Measurements from ENCODE around the gene AMELX. TPM values are rescaled to one million over a fixed set of nuclear protein-coding genes. Genes with fewer than 3 reads are reported as not detected.

Gene AMELX
- total and polyA plus RNA-seq, 2 of the 13 experiments (the other 11 are each of a cell fraction or from before 2014, with no cell fraction given), result not detected

- TF ChIP-seq BHLHE40 (IDR thresholded peaks at IDR 0.05; ENCODE audit: low read length) (no peak), SRSF4 (IDR thresholded peaks at IDR 0.05; ENCODE audit: low read depth, low read length, poor library complexity, severe bottlenecking) (no peak), ATF7 (IDR thresholded peaks at IDR 0.05) (no peak), ATF7 (CRISPR knock-in tag; IDR thresholded peaks at IDR 0.05) (no peak)
These were observed 28.8 kb downstream of the AMELX start (continued) for GRCh38 chrX:11321986-11322385.

- 20% methylated on average over 3 of the region's 3 CpGs for WGBS (ENCODE audit: low lambda C conversion rate)
- POLR2A ChIA-PET, result no interaction called here
- Histone ChIP-seq H3K27me3 (ENCODE audit: control insufficient read depth in 1 of 2, insufficient read depth in 2 of 2, low read length in 2 of 2) (no peaks in the 10 kb centered on the region), H3K4me1 (ENCODE audit: insufficient read depth, low read length) (no peaks in the 10 kb centered on the region), H3K27ac (ENCODE audit: extremely low read length, insufficient read depth, low read length) (no peak overlapping the region), H3K4me2 (ENCODE audit: low read depth, low read length) (no peak overlapping the region), H3K4me3 (replicated peaks in 1 of 3; ENCODE audit: insufficient read depth in 1 of 3, low read depth in 2 of 3, low read length in 3 of 3) (no peak overlapping the region), H3K9me3 (ENCODE audit: low read length) (no peaks in the 10 kb centered on the region), H3K79me2 (ENCODE audit: insufficient read depth, low read length) (no peaks in the 10 kb centered on the region), H4K20me1 (ENCODE audit: insufficient read depth, low read length) (no peaks in the 10 kb centered on the region), H3K36me3 (replicated peaks in 1 of 2; ENCODE audit: control insufficient read depth in 1 of 2, insufficient read depth in 2 of 2, low read length in 2 of 2) (no peaks in the 10 kb centered on the region), H3K9ac (ENCODE audit: insufficient read depth, low read depth, low read length) (no peak overlapping the region), H2AFZ (ENCODE audit: low read length) (no peak overlapping the region)
- in situ Hi-C loops (cut with HindIII; ENCODE audit: extremely low pct_ligation_motif_present, low pct_unique_long_range_greater_than_20kb) (no loop called here), intact Hi-C loops (cut with micrococcal nuclease; ENCODE audit: unreplicated experiment) (no loop called here)
- CTCF ChIA-PET (ENCODE audit: low intra/inter-chr PET ratio, low total read pairs), result no interaction called here
- no peak for FAIRE-seq
- ATAC-seq, result no peak
- no peak for DNase-seq (ENCODE audit: low spot score)
- BruUV-seq (replicated peaks), result no TSS peak
- TF ChIP-seq SRSF1 (optimal IDR thresholded peaks at IDR 0.05; ENCODE audit: low read depth, low read length) (no peak), GFI1 (CRISPR knock-in tag; IDR thresholded peaks at IDR 0.05; ENCODE audit: borderline replicate concordance) (no peak), ZNF570 (CRISPR knock-in tag; IDR thresholded peaks at IDR 0.05; ENCODE audit: borderline replicate concordance) (no peak), FOXK2 (IDR thresholded peaks at IDR 0.05) (no peak), CEBPZ (IDR thresholded peaks at IDR 0.05; ENCODE audit: low read length) (no peak), REST (IDR thresholded peaks at IDR 0.05; ENCODE audit: borderline replicate concordance in 1 of 2, low read depth in 1 of 2, low read length in 2 of 2) (no peak), THYN1 (CRISPR knock-in tag; IDR thresholded peaks at IDR 0.05; ENCODE audit: borderline replicate concordance, low read depth) (no peak)
These were observed 34.9 kb downstream of the AMELX start for GRCh38 chrX:11328134-11328533.
